Astrocyte (in vitro differentiated cells and primary cell): ENCODE results near the gene IL4R.

Experiments used
- CTCF ChIP-seq: IDR thresholded peaks from 2 replicates; pipeline ENCODE4 v1.5.1; 2011; ENCODE audit warnings: low read depth, mild to moderate bottlenecking, inconsistent platforms, low read length, moderate library complexity; ENCODE audit not compliant: insufficient read depth
- EZH2 ChIP-seq: IDR thresholded peaks from 2 replicates; pipeline ENCODE4 v1.6.1; 2012; ENCODE audit warnings: mild to moderate bottlenecking, low read length, inconsistent platforms; ENCODE audit not compliant: insufficient read depth

GRCh38 chr16:27386674-27387073, 72.9 kb downstream of the IL4R start:
- TF ChIP-seq CTCF (no peak), EZH2 (no peak)
